D721Med (cell line): ENCODE results near the gene RNF167.
A peak's percentile ranks its signal among the peaks of the same experiment; 100 is the strongest.

Experiments
- DNase-seq: peaks from one replicate; pipeline ENCODE4 v3.0.0; 2011; ENCODE audit warnings: low spot score; ENCODE audit not compliant: insufficient read length
- FAIRE-seq: peaks from 2 replicates; lab custom pipeline; 2011; peaks lifted over from hg19 to GRCh38; lab: Jason Lieb, UNC
- CTCF ChIP-seq: IDR thresholded peaks from 2 replicates; pipeline ENCODE4 v1.5.1; 2012; ENCODE audit warnings: mild to moderate bottlenecking, control low read depth; ENCODE audit not compliant: insufficient read depth; ENCODE audit errors: missing control alignments

Gene RNF167

GRCh38 chr17:4950746-4951204, 10.7 kb downstream of the RNF167 start, which contains the start of gene ENO3:
Gene ENO3 (plus strand): TSS chr17:4951119. CDS start chr17:4951830, 711 bp downstream.
- no peak for FAIRE-seq
- TF ChIP-seq CTCF, result no peak
- DNase-seq, result peak; percentile 67

GRCh38 chr17:4951486-4951885, 11.4 kb downstream of the RNF167 start:
- FAIRE-seq, result no peak
- no peak for DNase-seq

GRCh38 chr17:4953451-4953961, 13.4 kb downstream of the RNF167 start:
- FAIRE-seq (no peak), DNase-seq (no peak)
- TF ChIP-seq CTCF, result no peak

More at GRCh38 chr17:4951486-4951885, 11.4 kb downstream of the RNF167 start:
- TF ChIP-seq CTCF, result no peak

GRCh38 chr17:4955091-4955490, 15.0 kb downstream of the RNF167 start:
- no peak for DNase-seq

GRCh38 chr17:4956493-4957061, 16.5 kb downstream of the RNF167 start:
- DNase-seq (no peak), FAIRE-seq (no peak)
- TF ChIP-seq CTCF, result no peak

More at GRCh38 chr17:4955091-4955490, 15.0 kb downstream of the RNF167 start:
- TF ChIP-seq CTCF, result no peak
- no peak for FAIRE-seq

GRCh38 chr17:4958102-4958501, 18.0 kb downstream of the RNF167 start:
- no peak for TF ChIP-seq CTCF

More at GRCh38 chr17:4958102-4958501, 18.0 kb downstream of the RNF167 start:
- DNase-seq (no peak), FAIRE-seq (no peak)
